Caki2 (cell line): ENCODE data around the gene PCED1B. TPM values are rescaled to one million over a fixed set of nuclear protein-coding genes. Genes with fewer than 3 reads are reported as not detected.
"Not testable (repeated sequence)": the region's sequence is repeated elsewhere in the genome, so short reads cannot be mapped to it uniquely, and the experiment has no call there.

Experiments
- DNase-seq: peaks from one replicate; pipeline ENCODE4 v3.0.0-alpha.2; 2015; ENCODE audit warnings: low read depth
- in situ Hi-C: cut with HindIII; loops from 2 replicates; pipeline ENCODE4 v1.10.0; 2016; ENCODE audit warnings: low sequenced_read_pairs, low pct_unique_long_range_greater_than_20kb, mixed read lengths
- total RNA-seq: library from RNA; depleted of rRNA; stranded (reverse); fragments of >200 nt; shearing (Covaris generic); gene quantifications from 2 replicates; pipeline ENCODE4 v1.2.3, GENCODE V29; 2014; ENCODE audit warnings: low replicate concordance

PCED1B gene
- total RNA-seq, 1 experiment from 2014 or later: 1.9 TPM

DNA sequence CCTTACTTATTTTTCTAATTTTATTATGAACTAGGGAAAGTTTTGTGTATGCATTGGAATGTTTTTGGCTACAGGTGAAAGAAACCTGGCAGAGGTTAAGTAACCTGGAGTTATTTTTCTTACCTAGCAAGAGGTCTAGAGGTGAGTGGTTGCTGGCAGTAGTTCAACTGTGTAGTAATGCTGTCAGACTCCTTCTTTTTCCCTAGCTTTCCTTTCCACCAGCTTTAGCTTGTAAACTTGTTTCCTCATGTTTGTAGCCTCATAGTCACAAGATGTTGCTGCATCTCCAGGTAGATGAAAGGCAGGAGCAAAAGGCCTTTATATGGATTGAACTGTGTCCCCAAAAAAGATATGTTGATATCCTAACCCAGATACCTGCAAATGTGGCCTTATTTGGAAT, 105.4 kb downstream of the PCED1B start:
- in situ Hi-C loops: no loop called here
- no peak for DNase-seq

DNA sequence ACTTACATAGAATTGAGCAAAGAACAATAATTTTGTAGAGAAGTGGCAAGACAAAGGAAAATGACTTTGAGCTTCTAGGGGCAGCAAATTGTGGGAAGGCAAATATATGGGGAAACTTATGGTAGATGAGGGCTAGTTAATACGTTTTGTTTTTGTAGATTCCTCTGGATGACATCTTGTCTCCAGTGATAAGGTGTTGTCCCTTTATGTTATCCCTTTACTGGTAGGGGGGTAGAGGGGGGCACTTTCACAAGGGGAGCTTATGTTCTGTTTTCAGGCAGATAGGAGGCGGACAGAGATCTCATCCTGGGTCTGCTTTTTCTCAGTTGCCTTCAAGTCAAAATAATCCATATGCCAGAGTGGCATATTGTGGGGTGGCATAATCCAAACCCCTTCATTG, 106.8 kb downstream of the PCED1B start:
- in situ Hi-C loops: no loop called here
- no peak for DNase-seq

DNA sequence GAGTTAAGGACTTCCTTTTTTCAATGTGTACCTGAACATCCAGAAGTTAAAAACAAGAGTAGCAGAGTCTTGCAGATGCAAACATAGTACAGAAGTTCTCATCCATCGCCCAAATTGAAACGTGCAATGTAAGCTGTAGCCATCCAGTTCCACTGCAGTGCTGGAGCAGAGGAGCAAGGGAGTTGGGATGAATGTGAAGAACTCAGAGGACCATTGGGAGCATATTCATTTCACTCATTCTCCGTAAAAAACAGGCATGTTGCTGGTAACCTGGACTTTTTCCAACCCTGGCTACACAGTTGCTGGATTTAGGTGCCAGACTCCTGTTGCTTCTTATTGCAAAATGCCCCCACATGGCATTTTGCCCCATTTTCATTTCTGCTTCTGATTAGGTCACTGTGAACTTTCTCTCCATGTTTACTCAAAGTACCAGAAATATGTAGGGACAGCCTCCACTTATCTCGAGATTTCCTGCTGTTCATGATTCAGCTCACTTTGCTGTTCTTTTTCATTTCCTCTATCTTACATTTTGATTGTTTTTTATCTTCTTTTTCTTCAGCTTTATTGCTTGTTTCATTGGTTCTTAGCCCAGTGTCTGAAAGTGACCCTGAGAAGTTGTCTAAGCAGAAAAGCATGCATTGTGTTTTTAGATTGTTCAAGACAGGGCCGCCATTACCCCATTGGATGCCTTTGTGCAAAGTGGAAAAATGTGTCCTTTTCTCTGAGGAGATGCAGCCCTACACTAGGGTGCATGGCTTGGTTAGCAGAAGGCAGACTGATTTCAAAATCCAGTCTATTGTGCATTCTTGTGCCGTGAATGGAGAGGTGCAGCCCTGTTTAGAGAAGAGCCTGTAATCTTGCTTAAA, 109.4 kb downstream of the PCED1B start:
- in situ Hi-C loops: no loop called here
- DNase-seq: no peak

DNA sequence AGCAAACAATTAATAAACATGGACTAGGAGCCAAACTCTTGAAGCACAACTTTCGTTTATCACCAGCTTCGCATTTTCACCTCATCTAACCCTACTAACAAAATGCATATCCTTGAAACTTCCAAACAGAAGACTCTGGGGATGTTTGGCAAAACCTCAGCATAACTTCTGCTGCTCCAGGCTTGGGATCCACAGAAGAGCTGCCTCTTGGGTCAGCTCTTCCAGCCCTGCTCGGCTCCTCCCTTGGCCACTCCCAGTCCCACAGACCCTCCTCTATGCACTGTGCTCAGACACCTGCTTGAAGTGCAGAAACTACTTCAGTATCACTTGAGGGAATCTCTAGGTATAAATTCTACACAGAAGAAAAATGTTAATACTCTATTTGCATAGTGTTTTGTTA, 110.3 kb downstream of the PCED1B start:
- in situ Hi-C loops: no loop called here
- DNase-seq: no peak

DNA sequence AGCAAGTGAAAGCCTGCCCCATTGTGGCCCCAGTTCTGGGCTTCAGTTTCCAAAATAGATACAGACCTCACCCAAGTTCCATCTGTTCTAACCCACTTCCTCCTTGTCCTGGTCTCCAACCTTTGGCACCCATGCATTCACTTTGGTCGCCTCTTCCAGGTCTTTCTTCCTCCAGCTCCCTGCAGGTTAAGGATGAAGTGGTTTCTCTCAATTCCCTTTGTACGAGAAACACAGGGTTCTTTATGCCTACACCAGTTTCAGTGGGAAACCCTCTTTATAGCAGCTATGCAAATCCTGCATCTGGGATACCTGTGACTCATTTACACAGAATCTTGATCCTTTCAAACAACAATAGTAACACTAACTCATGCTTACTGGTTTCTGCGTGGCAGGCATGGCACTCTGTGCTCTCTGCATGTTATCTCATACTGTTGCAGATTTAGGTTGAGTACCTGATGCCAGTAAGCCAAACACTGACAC, 110.9 kb downstream of the PCED1B start:
- in situ Hi-C loops: no loop called here
- DNase-seq: peak; percentile 70

DNA sequence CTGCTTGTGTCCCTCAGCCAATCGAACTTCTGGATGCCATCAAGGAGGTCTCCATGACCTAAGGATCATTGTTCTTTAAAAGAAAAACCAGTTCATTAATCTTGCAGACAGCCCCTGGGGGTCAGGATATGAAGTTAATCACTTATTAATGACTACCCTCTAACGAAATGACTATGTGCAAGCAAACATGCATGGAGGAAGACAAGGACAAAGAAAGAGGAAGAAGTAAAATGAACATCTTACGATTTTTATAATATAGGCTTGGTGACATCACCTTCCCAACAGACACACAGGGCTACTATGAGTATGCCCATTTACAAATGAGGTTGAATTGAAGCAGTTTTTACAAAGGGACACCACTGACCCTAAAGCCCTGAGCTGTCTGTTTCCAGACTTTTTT, 111.5 kb downstream of the PCED1B start:
- in situ Hi-C loops: no loop called here
- no peak for DNase-seq

DNA sequence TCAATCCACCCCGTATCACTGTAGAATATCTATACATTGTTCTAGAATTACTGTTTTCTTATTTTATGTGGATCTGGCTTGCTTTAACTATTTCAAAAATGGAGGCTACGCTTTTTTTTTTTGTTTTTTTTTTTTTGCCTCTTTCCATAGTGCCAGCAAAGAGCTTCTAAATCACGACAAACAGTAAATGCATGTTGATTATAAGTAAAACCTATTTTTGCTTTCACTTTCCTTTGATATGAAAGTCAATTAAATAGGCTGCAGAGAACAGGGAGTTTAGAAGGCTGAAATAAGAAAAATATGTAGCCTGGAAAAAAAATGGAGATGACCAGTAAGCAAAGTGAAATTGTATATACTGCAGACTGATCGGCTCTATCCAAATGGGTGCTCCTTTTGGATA, 112.6 kb downstream of the PCED1B start:
- in situ Hi-C loops: no loop called here
- DNase-seq: no peak

DNA sequence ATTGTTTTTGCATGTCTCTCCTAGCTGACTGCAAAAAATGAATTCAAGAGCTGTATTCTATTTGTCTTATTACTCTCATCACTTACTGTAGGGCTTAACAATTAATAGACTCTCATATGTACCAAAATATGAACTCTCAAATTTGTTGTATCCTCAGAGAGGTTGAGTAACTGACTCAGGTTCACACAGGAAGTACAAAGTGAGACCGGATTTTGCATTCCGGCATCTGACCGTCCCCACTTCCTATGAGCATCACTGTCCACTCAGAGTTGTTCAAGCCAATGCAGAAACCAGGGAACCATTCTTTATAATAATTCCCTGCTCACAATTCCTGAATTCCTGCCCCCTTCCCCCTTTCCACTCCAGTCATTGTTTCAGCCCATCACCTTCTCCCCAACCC, 113.6 kb downstream of the PCED1B start:
- no peak for DNase-seq
- in situ Hi-C loops: no loop called here

DNA sequence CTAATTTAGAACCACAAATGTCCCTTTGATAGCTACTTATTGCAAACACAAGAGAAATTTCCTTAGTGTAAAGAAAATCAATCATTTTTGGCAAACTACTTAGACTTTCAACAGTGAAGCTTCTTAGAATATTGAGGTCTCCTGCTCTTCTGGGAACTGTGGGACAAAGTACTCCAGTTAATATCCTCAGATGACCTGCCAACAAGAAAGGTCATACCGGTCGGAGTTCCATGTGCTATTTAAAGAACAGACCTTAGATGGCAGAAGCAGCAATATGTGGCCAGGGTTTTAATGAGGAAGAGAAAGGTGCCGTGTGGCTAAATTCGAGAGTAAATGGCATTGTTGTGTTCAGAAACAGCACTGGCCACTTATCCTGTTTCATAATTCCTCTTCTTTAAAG, 115.1 kb downstream of the PCED1B start:
- in situ Hi-C loops: no loop called here
- DNase-seq: no peak

DNA sequence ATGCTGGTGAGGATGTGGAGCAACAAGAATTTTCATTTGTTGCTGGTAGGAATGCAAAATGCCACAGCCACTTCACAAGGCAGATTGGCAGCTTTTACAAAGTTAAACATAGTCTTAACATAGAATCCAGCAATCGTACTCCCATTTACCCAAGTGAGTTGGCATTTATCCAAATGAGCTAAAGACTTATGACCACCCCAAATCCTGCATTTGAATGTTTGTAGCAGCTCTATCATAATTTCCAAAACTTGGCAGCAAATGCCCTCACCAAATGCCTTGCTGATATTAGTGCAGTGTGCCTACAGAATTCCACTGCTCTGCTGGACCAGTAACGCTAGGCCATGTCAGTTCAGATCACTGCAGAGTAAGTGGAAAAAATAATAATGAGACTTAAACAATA, 121.0 kb downstream of the PCED1B start:
- DNase-seq: no peak
- in situ Hi-C loops: no loop called here

DNA sequence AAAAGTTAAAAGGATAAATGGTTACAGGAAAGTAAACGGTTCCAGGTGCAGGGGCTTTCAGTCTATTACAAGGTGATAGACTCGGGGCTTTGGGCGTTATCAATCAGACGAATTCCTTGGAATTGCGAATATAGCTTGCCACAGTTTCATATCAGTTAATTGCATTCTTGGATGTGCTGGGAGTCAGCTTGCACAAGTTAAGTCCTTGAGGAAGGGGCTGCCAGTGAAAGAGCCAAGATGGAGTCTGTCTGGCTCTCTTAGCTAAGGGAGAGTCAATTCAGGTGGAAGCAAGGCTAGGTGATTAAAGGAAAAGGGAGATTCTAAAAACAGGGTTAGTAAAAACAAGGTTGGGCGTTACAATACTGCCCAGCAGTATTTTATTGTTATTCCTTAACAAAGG, 121.8 kb downstream of the PCED1B start:
- DNase-seq, in situ Hi-C loops: not testable (repeated sequence)

DNA sequence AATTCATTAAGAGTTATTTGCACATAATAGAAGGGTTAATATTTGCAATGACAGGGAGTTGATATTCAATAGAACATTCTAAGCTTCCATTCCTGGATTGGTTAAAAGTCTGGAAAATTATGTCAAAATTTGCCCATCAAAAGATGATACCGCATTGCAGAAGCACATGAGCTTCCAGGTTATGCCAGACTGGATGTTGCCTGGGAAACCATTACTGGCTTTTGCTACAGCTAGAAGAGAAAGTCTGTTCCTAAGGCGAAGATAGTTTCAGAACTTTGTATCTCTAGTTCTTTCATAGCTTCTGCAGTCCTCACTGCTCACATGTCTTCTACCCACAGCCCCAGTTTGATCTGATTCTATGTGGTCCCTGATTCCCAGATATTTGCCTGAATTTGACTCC, 122.8 kb downstream of the PCED1B start:
- in situ Hi-C loops: no loop called here

DNA sequence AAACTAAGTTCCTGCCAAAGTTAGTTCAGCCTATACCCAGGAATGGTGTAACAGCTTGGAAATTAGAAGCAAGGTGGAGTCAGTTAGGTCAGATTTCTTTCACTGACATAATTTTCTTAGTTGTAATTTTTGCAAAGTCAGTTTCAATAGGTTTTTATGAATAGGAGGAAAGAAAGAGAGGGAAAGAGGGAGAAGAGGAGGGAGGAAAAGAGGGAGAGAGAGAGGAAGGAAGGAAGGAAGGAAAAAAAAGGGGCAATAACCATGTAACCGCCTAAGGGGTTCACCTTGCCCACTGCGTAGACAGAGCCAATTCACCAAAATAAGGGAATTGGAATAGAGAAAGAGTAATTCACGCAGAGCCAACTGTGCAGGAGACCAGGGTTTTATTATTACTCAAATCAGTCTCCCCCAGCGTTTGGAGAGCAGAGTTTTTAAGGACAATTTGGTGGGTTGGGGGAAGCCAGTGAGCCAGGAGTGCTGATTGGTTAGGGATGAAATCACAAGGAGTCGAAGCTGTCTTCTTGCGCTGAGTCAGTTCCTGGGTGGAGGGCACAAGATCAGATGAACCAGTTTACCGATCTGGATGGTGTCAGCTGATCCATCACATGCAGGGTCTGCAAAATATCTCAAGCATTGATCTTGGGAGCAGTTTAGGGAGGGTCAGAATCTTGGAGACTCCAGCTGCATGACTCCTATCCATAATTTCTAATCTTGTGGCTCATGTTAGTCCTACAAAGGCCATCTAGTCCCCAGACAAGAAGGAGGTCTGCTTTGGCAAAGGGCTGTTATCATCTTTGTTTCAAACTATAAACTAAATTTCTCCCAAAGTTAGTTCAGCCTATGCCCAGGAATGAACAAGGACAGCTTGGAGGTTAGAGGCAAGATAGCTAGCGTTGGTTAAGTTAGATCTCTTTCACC, 126.4 kb downstream of the PCED1B start:
- DNase-seq: no peak
- in situ Hi-C loops: no loop called here

More for the DNA sequence above, 122.8 kb downstream of the PCED1B start:
- no peak for DNase-seq

DNA sequence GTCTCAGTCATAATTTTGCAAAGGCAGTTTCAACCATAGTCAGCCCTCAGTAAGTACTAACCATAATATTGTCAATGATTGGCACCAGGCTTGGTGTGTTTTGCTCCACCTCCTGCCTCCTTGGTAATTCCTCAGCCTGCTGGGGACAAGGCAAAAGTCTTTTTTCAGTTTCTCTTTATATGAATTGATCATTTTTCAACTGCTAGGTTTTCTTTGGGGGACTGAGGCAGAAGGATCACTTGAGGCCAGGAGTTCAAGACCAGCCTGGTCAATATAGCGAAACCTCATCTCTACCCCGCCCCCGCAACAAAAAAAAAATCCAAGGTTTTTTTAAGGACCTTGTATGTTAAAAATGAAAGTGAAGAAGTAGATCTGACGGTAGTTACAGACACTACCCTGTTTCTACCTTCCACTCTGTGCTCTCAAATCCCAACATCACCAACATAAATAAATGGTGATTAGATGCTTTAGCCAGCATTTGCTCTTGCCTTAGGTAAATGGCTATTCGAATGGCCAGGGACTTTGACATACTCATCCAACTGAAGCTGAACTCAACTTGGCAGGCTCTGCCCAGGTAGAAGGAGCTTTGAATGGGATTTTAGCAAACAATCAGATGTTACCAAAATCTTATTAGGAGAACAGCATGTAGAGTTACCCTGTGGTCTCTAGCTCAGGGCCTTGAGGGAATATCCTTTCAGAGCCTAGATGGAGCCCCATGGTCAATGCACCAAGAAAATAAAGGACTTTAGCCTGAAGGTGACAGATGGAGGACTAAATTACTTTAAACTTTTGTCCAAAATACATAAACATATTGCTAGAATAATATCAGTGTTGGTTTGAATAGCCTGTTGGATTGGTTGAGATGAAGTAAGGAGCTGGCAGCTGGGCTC, 127.3 kb downstream of the PCED1B start:
- in situ Hi-C loops: no loop called here
- DNase-seq: no peak

DNA sequence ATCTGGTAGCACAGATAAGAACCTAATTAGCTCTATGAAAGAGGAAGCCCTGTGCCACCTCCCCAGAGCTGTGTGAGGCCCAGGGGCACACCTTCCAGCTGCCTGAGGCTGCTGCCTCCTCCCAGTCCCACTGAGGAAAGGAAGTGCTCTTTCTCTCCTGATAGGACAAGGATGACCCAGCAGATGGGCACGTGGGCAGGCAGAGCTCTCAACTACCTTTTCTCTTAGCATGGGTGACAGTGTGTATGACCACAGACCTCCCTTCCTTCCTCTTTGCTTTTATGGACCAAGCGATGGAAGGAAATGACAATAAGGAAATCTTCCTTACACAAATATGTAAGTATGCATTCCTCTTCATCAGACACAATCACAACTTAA, 127.9 kb downstream of the PCED1B start:
- in situ Hi-C loops: no loop called here

DNA sequence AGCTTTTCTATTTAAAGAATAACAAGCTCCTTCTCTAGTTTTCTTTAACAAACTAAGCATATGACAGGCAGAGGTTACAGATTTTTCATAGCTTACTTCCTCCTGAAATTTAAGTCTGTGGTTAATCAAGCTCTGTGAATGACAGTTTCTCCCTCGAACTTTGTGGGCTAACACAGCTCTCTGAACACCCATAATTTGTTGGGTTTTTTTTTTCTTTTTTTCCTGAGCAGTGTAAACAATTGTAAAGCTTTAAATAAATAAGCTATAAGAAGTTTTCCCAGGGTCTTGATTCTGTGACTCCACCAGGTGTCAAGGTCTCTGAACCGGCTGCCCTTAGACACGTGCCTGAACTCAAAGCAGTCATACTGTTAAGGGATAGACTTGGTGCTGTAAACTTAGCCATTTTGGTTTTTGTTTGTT, 128.4 kb downstream of the PCED1B start:
- DNase-seq: peak; percentile 36
- in situ Hi-C loops: no loop called here

More for the DNA sequence above, 127.9 kb downstream of the PCED1B start:
- no peak for DNase-seq

DNA sequence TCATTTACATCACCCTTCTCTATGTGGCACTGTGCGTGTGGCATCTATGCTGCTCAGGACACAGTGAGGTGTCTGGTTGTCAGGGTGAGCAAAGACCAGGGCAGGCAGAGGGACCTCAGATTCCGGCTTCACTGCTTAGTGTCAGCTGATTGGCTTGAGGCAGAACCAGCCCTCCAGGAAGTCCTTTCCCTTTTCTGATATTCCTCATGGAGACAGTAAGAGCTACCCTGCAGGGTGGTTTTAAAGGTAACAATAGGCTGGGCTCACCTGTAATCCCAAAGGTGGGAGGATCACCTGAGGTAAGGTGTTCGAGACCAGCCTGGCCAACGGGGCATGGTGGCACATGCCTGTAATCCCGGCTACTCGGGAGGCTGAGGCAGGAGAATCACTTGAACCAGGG, 129.6 kb downstream of the PCED1B start:
- in situ Hi-C loops: no loop called here

DNA sequence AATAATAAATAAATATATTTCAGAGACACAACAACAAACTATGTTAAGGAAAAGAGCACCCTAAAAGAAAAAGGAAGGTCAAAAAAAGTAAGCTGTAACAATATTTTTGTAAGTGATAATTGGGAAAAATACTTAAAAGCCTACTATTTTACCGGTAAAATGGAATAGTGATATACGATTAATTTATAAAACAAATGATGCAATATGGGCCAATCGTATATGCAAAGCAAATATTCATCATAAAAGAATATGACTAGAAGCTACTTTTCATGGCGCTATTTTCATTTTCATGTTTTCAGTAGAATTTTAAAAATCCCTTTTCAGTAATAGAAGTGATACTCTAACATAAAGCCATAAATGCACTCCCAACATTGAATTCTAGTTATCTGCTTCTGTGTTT, 131.4 kb downstream of the PCED1B start:
- in situ Hi-C loops: no loop called here
- no peak for DNase-seq

More for the DNA sequence above, 129.6 kb downstream of the PCED1B start:
- DNase-seq: no peak
